ENCODE results near the gene GPD1.

Gene GPD1

DNA sequence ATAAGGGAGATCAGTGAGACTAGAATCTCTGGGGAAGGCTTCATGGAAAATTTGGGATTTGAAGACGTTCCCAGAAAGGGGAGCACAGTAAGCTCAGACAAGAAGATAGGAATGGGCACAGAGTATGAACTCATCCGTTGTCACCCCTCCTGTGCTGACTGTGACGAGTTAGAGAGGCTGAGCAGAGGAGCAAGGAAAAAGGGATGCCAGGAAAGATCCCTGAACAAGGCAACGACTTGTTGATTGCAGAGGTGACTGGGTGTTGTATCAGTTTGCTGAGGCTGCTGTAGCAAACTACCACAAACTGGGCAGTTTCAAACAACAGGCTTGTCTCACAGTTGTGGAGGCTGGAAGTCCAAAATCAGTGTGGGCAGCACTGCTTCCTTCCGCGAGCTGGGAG is 5.9 kb upstream of the GPD1 start:
- Histone ChIP-seq H3K27ac (ENCODE audit: low read depth, low read length) (no peak overlapping the region), H3K36me3 (ENCODE audit: control insufficient read depth in 5 of 5, insufficient read depth in 5 of 5, low read length in 5 of 5) (peaks cover 18 to 80% (median 74%) of the 10 kb centered on the region in 5 donors), H3K4me3 (ENCODE audit: low read depth in 1 of 5, low read length in 5 of 5) (no peak overlapping the region), H3K4me1 (ENCODE audit: control insufficient read depth in 5 of 5, insufficient read depth in 5 of 5, low read length in 5 of 5) (peaks cover 17 to 27% (median 20%) of the 10 kb centered on the region in 5 donors), H3K9me3 (ENCODE audit: control insufficient read depth in 5 of 5, low read length in 5 of 5) (peaks cover 0 to 3% (median 0%) of the 10 kb centered on the region in 5 donors), H3K27me3 (ENCODE audit: control insufficient read depth in 5 of 5, insufficient read depth in 4 of 5, low read length in 5 of 5) (peaks cover 0 to 5% (median 0%) of the 10 kb centered on the region in 5 donors), H3K9ac (ENCODE audit: low read length in 5 of 5) (no peak overlapping the region)

DNA sequence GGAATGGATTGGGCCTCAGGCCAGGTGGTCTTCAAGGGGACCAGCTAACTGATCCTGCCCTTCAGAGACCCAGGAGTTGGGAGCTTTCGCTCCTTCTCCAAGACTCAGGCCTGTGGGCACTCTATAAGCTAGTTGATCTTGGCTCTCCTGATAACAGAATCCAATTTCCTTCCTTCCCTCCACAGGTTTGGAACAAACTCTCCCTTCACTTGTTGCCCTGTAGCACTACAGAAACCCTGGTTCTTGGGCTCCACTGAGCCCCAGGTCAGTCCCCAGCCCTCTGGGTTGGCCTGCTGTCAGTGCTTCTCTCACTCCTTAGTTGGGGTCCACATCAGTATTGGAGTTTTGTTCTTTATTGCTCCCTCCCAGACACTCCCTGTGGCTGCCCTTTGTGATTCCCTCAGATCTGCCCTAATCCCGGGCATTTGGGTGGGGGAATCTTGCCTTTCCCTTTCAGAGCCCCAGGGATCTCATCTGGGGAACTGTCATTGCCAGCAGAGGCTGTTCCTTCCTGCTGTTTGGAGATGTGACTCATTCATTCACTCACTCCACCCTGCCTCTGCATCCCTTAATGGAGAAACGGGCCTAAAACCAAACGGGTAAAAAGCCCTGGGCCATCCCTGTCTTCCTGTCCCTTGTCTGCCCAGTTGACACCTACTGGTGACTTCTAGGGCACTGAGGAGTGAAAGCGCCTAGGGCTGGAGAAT is 4.4 kb upstream of the GPD1 start:
- Histone ChIP-seq H3K36me3 (ENCODE audit: control insufficient read depth in 5 of 5, insufficient read depth in 5 of 5, low read length in 5 of 5) (peaks cover 12 to 65% (median 63%) of the 10 kb centered on the region in 5 donors), H3K4me3 (ENCODE audit: low read depth in 1 of 5, low read length in 5 of 5) (no peak overlapping the region), H3K9me3 (ENCODE audit: control insufficient read depth in 5 of 5, low read length in 5 of 5) (peaks cover 0 to 3% (median 0%) of the 10 kb centered on the region in 5 donors), H3K27ac (ENCODE audit: low read depth, low read length) (peak overlapping the region; percentile 57), H3K9ac (ENCODE audit: low read length in 5 of 5) (peak overlapping the region in 3 of 5 donors; percentile 0 to 10 (median 1)), H3K27me3 (ENCODE audit: control insufficient read depth in 5 of 5, insufficient read depth in 4 of 5, low read length in 5 of 5) (peaks cover 0 to 5% (median 0%) of the 10 kb centered on the region in 5 donors), H3K4me1 (ENCODE audit: control insufficient read depth in 5 of 5, insufficient read depth in 5 of 5, low read length in 5 of 5) (peaks cover 21 to 35% (median 34%) of the 10 kb centered on the region in 5 donors)

DNA sequence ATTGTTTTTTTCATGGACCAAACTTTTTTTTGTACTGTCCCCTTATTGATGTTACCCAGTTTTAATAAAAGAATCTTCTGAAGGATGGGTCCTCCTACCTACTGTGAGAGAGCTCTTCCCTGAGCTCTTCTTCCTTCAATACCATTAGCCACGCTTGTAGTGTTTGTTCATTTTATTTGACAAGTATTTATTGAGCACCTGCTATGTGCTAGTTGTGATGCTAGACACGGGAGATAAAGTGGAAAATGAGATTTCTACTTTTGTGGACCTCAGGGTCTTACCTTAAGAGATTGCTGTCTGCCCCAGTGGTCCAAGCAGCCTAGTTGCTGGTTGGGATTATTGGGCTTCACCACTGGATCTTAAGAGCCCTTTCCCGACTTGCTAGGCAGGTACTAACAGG is 3.2 kb upstream of the GPD1 start:
- Histone ChIP-seq H3K4me1 (ENCODE audit: control insufficient read depth in 5 of 5, insufficient read depth in 5 of 5, low read length in 5 of 5) (peaks cover 21 to 45% (median 39%) of the 10 kb centered on the region in 5 donors), H3K9me3 (ENCODE audit: control insufficient read depth in 5 of 5, low read length in 5 of 5) (peaks cover 0 to 3% (median 0%) of the 10 kb centered on the region in 5 donors), H3K27me3 (ENCODE audit: control insufficient read depth in 5 of 5, insufficient read depth in 4 of 5, low read length in 5 of 5) (peaks cover 0 to 5% (median 0%) of the 10 kb centered on the region in 5 donors), H3K4me3 (ENCODE audit: low read depth in 1 of 5, low read length in 5 of 5) (no peak overlapping the region), H3K9ac (ENCODE audit: low read length in 5 of 5) (no peak overlapping the region), H3K27ac (ENCODE audit: low read depth, low read length) (peak overlapping the region; percentile 49), H3K36me3 (ENCODE audit: control insufficient read depth in 5 of 5, insufficient read depth in 5 of 5, low read length in 5 of 5) (peaks cover 12 to 54% (median 53%) of the 10 kb centered on the region in 5 donors)

DNA sequence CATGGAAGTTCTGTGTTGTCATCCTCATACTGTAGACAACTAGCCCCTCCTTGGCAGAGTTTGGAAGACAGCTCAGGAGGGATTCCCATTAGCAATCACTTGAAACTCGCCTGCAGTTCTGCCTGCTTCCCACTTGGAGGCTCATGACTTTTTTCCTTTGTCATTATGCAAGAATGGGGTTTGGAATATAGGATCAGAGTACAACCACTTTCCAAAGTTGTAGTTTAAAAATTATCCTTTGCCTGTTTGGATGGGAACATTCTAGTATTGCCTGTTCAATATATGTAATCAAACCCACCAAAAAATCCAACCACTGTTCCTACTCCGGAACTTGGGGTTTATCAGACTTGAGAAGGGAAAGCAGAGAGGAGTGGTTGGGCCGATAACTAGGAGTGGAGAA is 2.1 kb upstream of the GPD1 start:
- H3K4me3 ChIP-seq (ENCODE audit: low read depth in 1 of 5, low read length in 5 of 5) = peak overlapping the region in 1 of 5 donors; percentile 47
- H3K36me3 ChIP-seq (ENCODE audit: control insufficient read depth in 5 of 5, insufficient read depth in 5 of 5, low read length in 5 of 5) = peaks cover 6 to 51% (median 43%) of the 10 kb centered on the region in 5 donors
- H3K27ac ChIP-seq (ENCODE audit: low read depth, low read length) = peak overlapping the region; percentile 92
- H3K27me3 ChIP-seq (ENCODE audit: control insufficient read depth in 5 of 5, insufficient read depth in 4 of 5, low read length in 5 of 5) = peaks cover 0 to 5% (median 0%) of the 10 kb centered on the region in 5 donors
- H3K9me3 ChIP-seq (ENCODE audit: control insufficient read depth in 5 of 5, low read length in 5 of 5) = peaks cover 0 to 3% (median 0%) of the 10 kb centered on the region in 5 donors
- peak overlapping the region in 2 of 5 donors; percentile 69 to 100 for H3K9ac ChIP-seq (ENCODE audit: low read length in 5 of 5)
- H3K4me1 ChIP-seq (ENCODE audit: control insufficient read depth in 5 of 5, insufficient read depth in 5 of 5, low read length in 5 of 5) = peaks cover 21 to 56% (median 50%) of the 10 kb centered on the region in 5 donors

DNA sequence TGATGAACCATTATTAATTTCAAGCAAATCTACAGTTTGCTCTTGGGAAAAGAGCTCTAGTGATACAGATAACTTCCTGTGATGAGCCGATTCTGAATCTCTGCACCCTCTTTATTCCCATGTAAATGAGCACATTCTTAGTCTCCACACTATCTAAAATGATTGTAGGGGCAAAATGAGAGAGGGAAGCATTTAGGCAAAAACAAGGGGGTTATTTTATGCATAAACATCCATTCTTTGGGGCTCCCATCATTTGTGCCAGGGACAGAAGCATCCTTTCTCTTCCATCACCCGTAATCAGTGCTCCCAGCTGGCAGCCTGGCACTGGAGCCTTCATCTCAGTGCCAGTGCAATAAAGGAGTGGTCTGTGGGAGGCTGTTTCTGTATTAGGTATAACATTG is 1.7 kb upstream of the GPD1 start:
- Histone ChIP-seq H3K9me3 (ENCODE audit: control insufficient read depth in 5 of 5, low read length in 5 of 5) (peaks cover 0 to 3% (median 0%) of the 10 kb centered on the region in 5 donors), H3K4me1 (ENCODE audit: control insufficient read depth in 5 of 5, insufficient read depth in 5 of 5, low read length in 5 of 5) (peaks cover 21 to 60% (median 55%) of the 10 kb centered on the region in 5 donors), H3K27me3 (ENCODE audit: control insufficient read depth in 5 of 5, insufficient read depth in 4 of 5, low read length in 5 of 5) (peaks cover 0 to 5% (median 0%) of the 10 kb centered on the region in 5 donors), H3K9ac (ENCODE audit: low read length in 5 of 5) (peak overlapping the region in 2 of 5 donors; percentile 69 to 100), H3K36me3 (ENCODE audit: control insufficient read depth in 5 of 5, insufficient read depth in 5 of 5, low read length in 5 of 5) (peaks cover 6 to 51% (median 43%) of the 10 kb centered on the region in 5 donors), H3K4me3 (ENCODE audit: low read depth in 1 of 5, low read length in 5 of 5) (peak overlapping the region in 1 of 5 donors; percentile 47), H3K27ac (ENCODE audit: low read depth, low read length) (peak overlapping the region; percentile 92)

DNA sequence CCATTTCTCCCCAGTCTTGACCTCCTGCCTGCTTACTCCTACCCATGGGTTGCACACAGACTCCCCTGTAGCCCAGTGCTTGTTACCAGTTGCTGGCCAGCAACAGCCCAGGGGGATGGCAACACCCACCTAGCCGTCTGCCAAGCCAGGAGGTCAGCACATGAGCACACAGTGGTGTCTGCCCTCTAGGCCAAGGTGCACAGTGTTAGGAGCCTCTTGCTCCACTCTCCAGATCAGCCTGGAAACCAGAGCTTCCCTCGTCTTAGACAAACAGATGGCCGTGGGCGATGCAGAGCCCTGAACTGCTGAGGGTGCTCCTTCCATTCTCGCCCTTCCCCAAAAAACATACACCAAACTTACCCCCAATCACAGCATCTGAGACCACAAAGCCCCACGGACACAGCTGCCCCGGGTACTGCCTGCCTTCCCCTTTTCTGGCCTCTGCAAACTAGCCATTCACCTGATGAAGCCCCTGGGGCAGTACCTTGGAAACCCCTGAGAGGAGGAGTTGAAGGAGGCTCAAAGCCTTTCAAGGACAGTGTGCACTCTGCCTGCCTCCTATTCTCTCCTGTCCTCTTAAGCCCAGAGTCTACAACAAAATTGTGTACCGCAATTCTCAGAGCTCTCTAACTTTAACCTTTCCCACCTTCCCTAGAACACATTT is 1.0 kb upstream of the GPD1 start:
- peak overlapping the region in 3 of 5 donors; percentile 47 to 97 (median 64) for H3K4me3 ChIP-seq (ENCODE audit: low read depth in 1 of 5, low read length in 5 of 5)
- H3K36me3 ChIP-seq (ENCODE audit: control insufficient read depth in 5 of 5, insufficient read depth in 5 of 5, low read length in 5 of 5) = peaks cover 5 to 53% (median 44%) of the 10 kb centered on the region in 5 donors
- H3K9me3 ChIP-seq (ENCODE audit: control insufficient read depth in 5 of 5, low read length in 5 of 5) = peaks cover 0 to 3% (median 0%) of the 10 kb centered on the region in 5 donors
- H3K9ac ChIP-seq (ENCODE audit: low read length in 5 of 5) = peak overlapping the region in 4 of 5 donors; percentile 77 to 100 (median 82)
- H3K27me3 ChIP-seq (ENCODE audit: control insufficient read depth in 5 of 5, insufficient read depth in 4 of 5, low read length in 5 of 5) = peaks cover 0 to 5% (median 0%) of the 10 kb centered on the region in 5 donors
- peaks cover 21 to 67% (median 61%) of the 10 kb centered on the region in 5 donors for H3K4me1 ChIP-seq (ENCODE audit: control insufficient read depth in 5 of 5, insufficient read depth in 5 of 5, low read length in 5 of 5)
- H3K27ac ChIP-seq (ENCODE audit: low read depth, low read length) = peak overlapping the region; percentile 92

DNA sequence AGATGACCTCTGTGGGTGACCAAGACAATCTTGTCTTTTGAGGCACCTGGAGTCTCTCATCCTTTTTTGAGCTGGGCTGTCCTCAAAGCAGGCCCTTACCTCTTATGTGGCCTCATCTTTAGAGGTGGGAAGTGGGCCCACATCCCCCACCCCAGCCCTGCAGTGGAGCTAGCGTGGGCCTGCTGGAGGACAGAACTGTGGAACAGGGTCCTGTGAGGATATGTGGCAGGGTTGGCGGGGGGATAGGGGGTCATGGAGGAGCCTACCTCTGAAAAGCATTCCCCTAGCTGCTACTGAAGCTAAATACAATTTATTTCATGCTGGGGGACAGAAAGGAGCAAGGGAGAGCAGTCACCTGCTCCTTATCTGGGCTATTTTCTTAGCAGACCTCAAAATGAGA is 457 bp upstream of the GPD1 start:
- Histone ChIP-seq H3K27me3 (ENCODE audit: control insufficient read depth in 5 of 5, insufficient read depth in 4 of 5, low read length in 5 of 5) (peaks cover 0 to 5% (median 0%) of the 10 kb centered on the region in 5 donors), H3K4me1 (ENCODE audit: control insufficient read depth in 5 of 5, insufficient read depth in 5 of 5, low read length in 5 of 5) (peaks cover 25 to 73% (median 67%) of the 10 kb centered on the region in 5 donors), H3K36me3 (ENCODE audit: control insufficient read depth in 5 of 5, insufficient read depth in 5 of 5, low read length in 5 of 5) (peaks cover 1 to 53% (median 42%) of the 10 kb centered on the region in 5 donors), H3K27ac (ENCODE audit: low read depth, low read length) (peak overlapping the region; percentile 92), H3K9me3 (ENCODE audit: control insufficient read depth in 5 of 5, low read length in 5 of 5) (peaks cover 0 to 3% (median 0%) of the 10 kb centered on the region in 5 donors), H3K9ac (ENCODE audit: low read length in 5 of 5) (peak overlapping the region in 4 of 5 donors; percentile 77 to 100 (median 82)), H3K4me3 (ENCODE audit: low read depth in 1 of 5, low read length in 5 of 5) (peak overlapping the region; percentile 64 to 97 (median 77))

DNA sequence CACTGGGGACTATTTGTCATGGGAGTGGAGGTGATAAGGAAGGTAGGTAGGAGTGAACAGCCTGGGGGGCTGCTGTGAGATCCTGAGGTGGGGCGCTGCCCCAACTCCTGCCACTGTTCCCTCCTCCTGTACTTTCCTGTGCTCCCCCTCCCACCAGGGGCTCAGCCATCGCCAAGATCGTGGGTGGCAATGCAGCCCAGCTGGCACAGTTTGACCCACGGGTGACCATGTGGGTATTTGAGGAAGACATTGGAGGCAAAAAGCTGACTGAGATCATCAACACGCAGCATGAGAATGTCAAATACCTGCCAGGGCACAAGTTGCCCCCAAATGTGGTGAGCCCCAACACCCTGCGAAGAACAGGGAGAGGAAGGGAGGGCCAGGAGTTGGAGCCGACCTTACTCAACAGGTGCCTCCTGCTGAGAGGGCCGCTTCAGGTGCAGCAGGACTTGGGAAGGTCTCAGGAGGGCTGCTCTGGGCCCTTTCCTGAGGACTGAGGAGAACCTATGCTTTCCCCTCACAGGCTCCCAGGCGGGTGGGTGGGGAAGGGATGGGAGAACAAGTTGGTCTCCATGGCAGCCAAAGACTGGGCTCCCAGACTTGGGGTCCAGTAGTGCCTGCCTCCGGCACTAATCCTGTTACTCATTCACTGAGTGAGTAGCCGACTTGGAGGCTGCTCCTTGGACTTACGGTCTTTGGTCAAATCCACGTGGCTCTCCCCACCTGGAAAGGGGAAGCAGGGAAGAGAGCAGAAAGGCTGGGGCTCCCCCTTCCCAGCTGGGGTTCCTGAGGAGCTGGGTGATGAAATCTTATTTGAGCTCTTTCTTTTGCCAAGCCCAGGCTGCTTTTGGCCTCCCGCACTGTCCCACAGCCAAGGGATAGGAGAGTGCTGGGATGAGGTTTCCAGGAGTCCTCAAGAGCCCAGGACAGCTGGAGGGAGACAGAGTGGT is 884 bp downstream of the GPD1 start:
- peaks cover 0 to 43% (median 31%) of the 10 kb centered on the region in 5 donors for H3K36me3 ChIP-seq (ENCODE audit: control insufficient read depth in 5 of 5, insufficient read depth in 5 of 5, low read length in 5 of 5)
- H3K4me3 ChIP-seq (ENCODE audit: low read depth in 1 of 5, low read length in 5 of 5) = peak overlapping the region; percentile 64 to 97 (median 77)
- peak overlapping the region; percentile 76 to 93 (median 79) for H3K9ac ChIP-seq (ENCODE audit: low read length in 5 of 5)
- peaks cover 27 to 80% (median 78%) of the 10 kb centered on the region in 5 donors for H3K4me1 ChIP-seq (ENCODE audit: control insufficient read depth in 5 of 5, insufficient read depth in 5 of 5, low read length in 5 of 5)
- H3K27me3 ChIP-seq (ENCODE audit: control insufficient read depth in 5 of 5, insufficient read depth in 4 of 5, low read length in 5 of 5) = peaks cover 0 to 5% (median 0%) of the 10 kb centered on the region in 5 donors
- peaks cover 0 to 3% (median 0%) of the 10 kb centered on the region in 5 donors for H3K9me3 ChIP-seq (ENCODE audit: control insufficient read depth in 5 of 5, low read length in 5 of 5)
- H3K27ac ChIP-seq (ENCODE audit: low read depth, low read length) = peak overlapping the region; percentile 92

DNA sequence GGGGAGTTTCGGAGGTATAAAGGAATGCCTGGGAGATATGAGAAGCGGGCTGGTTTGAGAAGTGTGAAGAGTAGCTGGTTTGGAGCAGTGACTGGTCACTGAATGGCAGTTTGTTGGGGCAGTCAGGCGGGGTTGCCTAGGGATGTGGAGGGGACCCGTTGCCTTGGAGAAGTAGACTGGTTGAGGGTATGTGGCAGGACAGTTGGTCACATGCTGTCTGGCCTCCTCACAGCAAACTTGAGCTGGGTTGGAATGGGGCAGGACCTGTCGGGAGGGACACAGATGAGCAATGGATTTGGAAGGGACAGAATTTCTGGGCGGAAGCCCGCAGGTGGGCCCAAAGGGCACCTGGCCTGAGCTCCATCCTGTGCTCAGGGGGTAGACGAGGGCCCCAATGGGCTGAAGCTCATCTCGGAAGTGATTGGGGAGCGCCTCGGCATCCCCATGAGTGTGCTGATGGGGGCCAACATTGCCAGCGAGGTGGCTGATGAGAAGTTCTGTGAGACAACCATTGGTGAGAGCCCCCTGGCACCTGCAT is 2.2 kb downstream of the GPD1 start:
- Histone ChIP-seq H3K27ac (ENCODE audit: low read depth, low read length) (peak overlapping the region; percentile 92), H3K4me3 (ENCODE audit: low read depth in 1 of 5, low read length in 5 of 5) (peak overlapping the region; percentile 64 to 97 (median 77)), H3K36me3 (ENCODE audit: control insufficient read depth in 5 of 5, insufficient read depth in 5 of 5, low read length in 5 of 5) (peaks cover 0 to 31% (median 20%) of the 10 kb centered on the region in 5 donors), H3K27me3 (ENCODE audit: control insufficient read depth in 5 of 5, insufficient read depth in 4 of 5, low read length in 5 of 5) (peaks cover 0 to 5% (median 0%) of the 10 kb centered on the region in 5 donors), H3K4me1 (ENCODE audit: control insufficient read depth in 5 of 5, insufficient read depth in 5 of 5, low read length in 5 of 5) (peaks cover 32 to 89% (median 88%) of the 10 kb centered on the region in 5 donors), H3K9ac (ENCODE audit: low read length in 5 of 5) (peak overlapping the region; percentile 76 to 93 (median 79)), H3K9me3 (ENCODE audit: control insufficient read depth in 5 of 5, low read length in 5 of 5) (peaks cover 0 to 3% (median 0%) of the 10 kb centered on the region in 5 donors)

Measured in subcutaneous abdominal adipose tissue (tissue), 5 donors.